HG02885 (cell line): ENCODE measurements around the gene AKAP6.

Experiments used
- ATAC-seq: cut with Tn5 transposase; IDR thresholded peaks from one replicate; pipeline ENCODE4 v1.9.1; 2021; ENCODE audit warnings: mild to moderate bottlenecking; ENCODE audit not compliant: unreplicated experiment, poor library complexity

The AKAP6 gene

DNA sequence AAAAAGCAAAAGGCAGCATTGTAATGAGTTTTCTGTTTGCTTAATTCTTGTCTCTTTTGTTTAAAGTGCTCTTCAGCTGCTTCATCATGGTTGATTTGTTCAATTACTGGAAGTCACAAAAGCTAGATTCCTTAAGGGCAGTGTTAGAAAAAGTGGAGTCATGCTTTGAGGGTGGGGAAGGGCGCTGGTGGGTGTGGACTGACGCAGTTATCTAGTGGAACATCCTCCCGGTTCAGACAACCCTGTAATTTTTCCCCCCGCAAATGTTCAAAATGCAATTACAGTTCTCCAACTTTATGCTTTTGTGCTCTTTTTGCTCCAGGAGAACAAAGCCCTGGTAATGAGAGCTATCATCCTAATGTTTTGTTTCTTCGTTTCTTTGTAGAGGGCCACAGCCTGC, 2.1 kb downstream of the AKAP6 start:
- no peak for ATAC-seq

DNA sequence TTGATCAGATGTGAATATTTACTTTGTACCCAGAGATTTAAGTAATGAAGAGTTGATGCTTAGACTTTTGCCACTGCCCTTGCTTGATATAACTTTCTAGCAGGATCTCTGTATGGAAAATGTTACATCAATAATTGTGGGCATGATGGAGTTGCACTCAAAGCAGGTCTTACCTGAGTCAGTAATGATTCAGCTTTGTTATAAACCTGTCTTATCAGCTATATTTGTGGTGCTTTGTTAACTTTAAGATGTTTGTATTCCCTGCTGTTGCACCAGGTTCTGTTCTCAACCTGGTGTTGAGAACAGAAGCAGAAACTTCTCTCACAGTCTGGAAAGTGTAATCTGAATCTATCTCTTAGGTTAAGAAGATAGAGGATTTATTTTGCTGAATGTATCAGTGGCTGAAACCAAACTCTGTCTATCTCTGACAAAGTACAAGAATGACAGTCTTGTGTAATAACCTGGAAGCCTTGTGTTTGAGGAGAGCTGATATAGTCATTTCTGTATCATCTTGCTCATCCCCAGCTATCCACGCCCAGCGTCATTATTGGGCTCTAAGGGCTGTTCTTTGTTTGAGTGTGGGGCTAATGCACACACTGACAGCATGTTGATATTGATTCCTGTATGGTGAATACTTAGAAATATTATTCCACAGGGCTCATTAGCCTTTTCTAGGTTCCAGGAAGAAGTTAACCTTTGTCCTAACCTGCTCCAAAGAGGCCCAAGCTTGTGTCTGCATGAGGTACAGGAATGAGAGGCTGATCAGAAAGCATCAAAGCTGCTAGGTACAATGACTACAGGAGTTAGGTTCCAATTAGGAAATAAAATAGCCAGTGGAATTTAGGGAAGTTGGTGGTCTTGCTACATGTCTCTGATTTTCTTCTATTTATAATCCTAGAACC, 3.6 kb downstream of the AKAP6 start:
- peak; percentile 64 for ATAC-seq

GRCh38 chr14:32336702-32337101, 7.6 kb downstream of the AKAP6 start:
- no peak for ATAC-seq

DNA sequence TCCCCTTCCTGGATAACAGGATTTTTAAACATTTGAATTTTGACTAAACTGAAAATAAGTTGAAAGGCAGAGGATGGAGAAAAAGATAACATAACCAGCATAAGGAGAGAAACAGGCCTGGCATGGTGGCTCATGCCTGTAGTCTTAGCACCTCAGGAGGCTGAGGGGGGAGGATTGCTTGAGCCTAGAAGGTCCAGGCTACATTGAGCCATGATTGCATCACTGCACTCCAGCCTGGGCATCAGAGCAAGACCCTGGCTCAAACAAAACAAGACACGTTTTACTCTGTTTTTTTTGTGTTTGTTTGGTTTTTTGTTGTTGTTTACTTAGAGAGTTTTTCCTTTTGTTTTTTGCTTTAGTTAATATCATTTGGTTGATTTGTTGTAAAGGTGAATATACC, 8.7 kb downstream of the AKAP6 start:
- ATAC-seq = no peak

- no peak for ATAC-seq
These were observed 10.1 kb downstream of the AKAP6 start for GRCh38 chr14:32339188-32339587.

- ATAC-seq = no peak
These were observed 13.1 kb downstream of the AKAP6 start for GRCh38 chr14:32341947-32342846.

DNA sequence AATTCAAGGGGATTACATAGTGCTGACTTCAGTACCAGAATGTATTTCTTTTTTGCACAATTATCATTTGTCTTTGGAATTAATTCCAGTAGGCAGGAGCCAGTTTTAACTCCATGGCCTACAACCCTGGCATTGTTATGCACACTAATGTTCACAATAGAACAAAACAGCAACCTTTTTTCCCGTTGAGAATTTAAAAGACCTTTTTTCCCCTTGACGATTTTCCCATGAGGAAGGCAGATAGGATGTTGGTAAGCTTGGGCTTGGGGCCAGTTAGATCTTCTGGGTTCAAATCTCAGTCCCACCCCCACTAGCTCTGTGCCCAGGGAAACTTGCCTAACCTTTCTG, 13.7 kb downstream of the AKAP6 start:
- no peak for ATAC-seq

- no peak for ATAC-seq
These were observed 14.9 kb downstream of the AKAP6 start for GRCh38 chr14:32343926-32344430.

GRCh38 chr14:32345311-32345791, 16.3 kb downstream of the AKAP6 start:
- no peak for ATAC-seq

DNA sequence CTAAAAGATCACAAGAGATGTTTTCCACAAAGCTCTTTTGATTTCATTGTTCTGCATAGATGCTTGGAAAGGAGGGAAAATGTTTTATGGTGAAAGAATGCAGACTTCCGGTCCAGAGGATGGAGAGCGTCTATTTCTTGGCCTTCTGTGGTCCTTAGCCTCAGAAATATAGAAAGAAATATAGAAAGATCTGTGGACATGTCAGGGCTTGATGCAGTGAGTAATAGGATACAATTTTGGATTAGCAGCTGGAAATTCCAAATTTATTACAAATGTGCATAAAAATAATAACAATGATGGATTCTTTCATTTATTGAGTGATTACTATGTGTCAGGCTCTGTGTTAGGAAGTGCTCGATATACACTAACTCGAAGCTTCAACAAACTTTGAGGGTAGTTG, 20.2 kb downstream of the AKAP6 start:
- no peak for ATAC-seq

- peak; percentile 100 for ATAC-seq
These were observed 20.9 kb downstream of the AKAP6 start for GRCh38 chr14:32350020-32350419.

DNA sequence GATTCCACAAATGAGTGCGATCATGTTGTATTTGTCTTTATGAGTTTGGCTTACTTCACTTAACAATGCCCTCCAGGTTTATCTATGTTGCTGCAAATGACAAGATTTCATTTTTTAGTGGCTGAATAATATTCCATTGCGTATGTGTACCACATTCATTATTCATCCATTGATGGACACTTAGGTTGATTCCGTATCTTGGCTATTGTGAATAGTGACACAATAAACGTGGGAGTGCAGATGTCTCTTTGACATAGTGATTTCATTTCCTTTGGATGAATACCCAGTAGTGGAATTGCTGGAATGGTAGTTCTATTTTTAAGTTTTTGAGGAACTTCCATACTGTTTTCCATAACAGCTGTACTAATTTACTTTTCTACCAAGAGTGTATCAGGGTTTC, 23.5 kb downstream of the AKAP6 start:
- no peak for ATAC-seq

- ATAC-seq = no peak
These were observed 25.6 kb downstream of the AKAP6 start for GRCh38 chr14:32354716-32355115.

DNA sequence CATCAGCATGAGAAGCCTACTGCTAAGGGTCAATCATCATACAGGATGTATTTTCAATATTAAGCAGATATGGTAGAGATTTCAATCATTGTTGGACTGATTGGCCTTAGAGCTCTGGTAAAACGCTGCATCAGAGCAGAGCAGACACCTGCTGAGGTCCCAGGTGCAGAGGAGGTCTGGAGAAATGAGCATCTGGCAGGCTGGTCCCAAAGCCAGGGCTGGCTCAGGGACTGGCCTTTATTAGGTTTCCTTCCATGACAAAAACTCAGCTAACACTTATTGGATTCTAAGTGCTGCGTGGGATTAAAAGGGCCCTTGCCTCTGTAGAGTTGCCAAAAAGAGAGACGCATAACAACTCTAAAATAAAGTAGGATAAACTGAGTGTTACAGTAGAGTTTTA, 29.7 kb downstream of the AKAP6 start:
- ATAC-seq = no peak

- ATAC-seq = no peak
These were observed 32.6 kb downstream of the AKAP6 start for GRCh38 chr14:32361674-32362073.

GRCh38 chr14:32363761-32364160, 34.7 kb downstream of the AKAP6 start:
- no peak for ATAC-seq

DNA sequence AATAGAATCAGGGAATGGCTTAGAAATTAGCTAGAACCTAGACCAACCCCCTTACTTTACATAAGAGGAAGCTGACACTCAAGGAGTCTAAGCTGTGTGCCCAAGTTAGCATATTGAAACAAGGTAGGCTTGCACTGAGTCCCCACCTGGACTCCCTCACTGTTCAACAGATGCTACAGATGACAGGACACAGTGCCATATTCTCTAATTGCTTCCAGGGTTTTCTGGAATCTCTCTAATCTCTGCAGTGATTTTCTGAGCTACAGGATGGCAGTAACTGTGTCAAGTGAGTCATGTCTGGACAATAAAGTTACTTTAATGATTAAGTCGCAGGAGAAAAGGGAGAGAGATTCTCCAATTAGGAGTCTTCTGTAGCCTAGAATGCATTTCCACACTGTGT, 35.8 kb downstream of the AKAP6 start:
- no peak for ATAC-seq

DNA sequence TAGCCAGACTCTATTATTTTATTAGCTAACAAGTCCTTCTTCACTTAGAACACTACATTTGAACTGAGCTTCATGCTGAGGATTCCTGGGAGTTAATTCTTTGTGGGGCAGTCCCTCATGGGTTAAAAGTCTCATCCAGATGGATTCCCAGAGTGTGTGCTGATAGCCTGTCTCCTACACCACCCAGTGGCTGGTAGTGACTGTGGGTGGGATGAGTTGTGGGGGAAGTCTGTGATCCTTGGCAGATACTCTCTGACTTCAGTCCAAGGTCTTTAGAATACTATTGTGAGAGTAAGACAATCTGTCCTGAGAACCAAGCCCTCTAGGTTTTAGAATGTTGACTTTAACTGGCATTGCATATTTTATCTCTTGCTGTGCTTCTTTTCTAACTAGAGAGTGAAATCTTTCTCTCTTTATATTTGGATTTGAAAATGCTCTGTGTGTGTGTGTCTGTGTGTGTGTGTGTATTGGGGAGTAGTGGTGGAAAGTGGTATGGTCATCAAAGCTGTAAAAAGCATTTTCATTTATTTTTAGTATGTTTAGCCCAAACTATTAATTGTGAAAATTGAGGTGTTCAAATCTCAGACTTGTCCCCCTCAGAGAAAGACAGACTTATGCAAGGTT, 37.3 kb downstream of the AKAP6 start:
- ATAC-seq = no peak

DNA sequence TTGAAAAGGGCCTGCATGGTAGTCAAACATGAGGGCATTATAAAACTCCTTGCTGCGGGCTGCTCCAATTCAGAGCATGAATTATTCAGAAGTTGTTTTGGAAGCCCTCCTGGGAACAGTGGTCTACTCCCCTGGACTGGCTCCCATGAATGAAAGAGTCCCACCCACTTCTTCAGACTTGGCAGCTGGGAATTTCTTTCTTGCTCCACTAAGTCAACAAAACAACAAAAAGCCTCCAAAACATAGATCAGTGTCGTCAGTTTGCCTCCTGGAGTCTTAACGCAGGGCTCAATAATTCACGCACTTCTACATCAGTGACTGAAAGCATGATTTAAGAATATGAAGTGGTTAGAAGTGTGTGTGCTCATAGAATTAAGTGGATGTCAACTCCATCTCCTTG, 37.9 kb downstream of the AKAP6 start:
- ATAC-seq = no peak

DNA sequence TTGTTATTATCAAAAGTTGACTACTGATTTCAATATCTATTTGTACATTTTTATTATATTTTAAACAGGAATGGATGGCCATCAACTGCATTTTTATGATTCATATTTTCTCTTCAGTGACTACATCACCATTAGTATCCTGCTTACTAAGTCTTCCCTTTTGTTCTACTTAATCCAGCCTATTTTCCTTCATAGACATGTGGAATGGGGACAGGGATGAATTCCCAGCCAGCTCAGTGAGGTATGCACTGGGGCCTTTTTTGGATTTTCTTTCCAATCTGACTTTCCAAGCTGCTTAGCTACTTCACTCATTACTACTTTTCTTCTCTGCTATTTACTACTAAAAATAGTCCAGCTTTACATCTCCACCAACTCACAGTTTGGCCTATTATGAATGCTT, 38.4 kb downstream of the AKAP6 start:
- ATAC-seq = no peak

DNA sequence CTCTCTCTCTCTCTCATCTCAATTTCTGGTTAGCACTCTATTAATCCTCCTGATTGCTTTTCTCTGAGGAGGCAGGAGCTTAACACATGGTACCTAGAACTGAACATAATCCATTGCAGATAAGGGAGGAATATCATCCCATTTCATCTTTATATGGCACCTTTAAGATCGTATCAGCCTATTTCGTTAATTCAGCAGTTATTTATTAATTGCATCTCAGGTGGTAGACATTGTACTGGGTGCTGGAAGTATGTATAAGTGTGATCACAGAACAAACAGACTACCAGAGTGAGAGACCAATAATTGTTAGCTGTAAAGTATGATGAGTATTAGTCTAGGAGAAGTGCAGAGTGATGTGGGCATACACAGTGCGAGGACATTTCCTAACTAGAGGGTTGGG, 39.0 kb downstream of the AKAP6 start:
- no peak for ATAC-seq
